GM18498 (cell line): Measurements from ENCODE around the gene ABTB2.
A peak's percentile ranks its signal among the peaks of the same experiment; 100 is the strongest.

ENCODE experiments used
- ATAC-seq: cut with Tn5 transposase; IDR thresholded peaks from one replicate; pipeline ENCODE4 v1.9.1; 2021; ENCODE audit warnings: mild to moderate bottlenecking, moderate library complexity; ENCODE audit not compliant: unreplicated experiment

The ABTB2 gene

DNA sequence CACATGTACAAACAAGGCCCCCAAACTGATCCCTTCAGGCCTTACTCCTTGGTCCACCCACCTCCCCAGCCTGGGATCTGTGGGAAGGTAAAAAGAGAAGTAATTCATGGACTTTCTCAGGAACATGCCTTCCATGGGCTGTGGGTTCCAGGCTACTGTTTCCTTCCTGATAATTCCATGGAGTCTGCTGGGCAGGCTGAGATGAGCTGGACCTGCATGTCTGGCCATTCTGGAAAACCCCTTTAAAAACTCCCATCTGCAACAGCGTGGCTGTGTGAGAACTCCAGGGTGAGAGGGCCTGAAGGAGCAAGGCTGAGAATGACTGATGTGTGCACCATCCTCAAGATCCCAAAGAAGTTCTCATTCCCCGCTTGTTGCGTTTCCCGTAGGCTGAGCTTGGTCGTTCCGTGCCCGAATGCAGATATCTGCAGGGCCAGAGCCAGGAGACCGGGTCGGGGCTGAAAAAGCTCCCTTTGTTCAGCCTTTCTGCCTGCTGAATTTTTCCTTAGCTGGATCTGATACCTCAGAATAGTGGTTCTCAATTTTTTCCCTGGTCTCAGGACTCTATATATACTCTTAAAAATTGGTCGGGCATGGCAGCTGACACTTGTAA lies 179.5 kb downstream of the ABTB2 start:
- no peak for ATAC-seq

DNA sequence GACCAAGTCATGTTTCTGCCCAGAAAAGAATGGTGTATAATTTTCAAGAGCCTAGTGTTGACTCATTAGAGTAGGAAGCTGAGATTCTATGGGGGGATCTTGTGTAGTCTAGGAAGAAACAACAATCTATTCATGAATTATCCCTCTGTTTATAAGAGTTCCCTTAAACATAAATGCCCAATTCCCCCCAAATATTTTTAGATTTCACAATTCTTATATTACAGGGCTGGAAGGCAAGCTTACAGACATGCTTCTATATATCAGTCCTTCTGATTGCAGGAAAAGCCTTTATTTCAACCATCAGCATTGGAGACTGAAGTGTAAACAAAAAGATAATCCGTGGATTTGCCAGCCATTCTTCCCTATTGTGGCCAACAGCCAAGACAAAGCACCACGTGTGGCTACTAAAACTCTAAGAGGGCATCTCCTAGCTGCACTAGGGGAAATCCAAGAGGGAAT lies 181.0 kb downstream of the ABTB2 start:
- no peak for ATAC-seq

DNA sequence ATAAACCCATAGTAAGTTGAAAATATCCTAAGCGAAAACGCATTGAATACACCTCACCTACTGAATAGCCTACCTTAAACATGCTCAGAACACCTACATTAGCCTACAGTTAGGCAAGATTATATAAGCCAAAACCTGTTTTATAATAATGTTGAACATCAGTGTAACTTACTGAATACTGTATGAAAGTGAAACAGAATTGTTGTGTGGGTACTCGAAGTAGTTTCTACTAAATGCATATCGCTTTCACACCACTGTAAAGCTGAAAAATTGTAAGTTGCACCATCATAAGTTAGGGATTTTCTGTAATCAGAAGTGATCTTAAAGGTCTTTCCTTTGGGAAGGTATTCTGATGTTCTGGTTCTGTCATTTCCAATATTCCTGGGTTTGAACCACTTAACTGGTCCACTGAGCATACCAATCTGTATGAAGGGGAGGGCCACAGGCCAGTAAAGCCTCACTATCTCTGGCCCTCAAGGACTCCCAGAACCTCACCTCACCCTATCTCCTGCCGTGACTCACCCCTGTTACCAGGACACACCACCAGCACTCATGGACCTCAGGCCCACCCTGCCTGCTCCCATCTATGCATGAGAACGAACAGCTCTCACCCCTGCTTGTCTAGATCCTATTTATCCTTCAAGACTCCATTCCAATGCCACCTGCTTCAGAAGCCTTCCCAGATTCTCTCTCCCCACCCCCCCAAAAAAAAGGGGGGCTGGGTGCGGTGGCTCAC lies 182.4 kb downstream of the ABTB2 start:
- ATAC-seq: peak; percentile 56

DNA sequence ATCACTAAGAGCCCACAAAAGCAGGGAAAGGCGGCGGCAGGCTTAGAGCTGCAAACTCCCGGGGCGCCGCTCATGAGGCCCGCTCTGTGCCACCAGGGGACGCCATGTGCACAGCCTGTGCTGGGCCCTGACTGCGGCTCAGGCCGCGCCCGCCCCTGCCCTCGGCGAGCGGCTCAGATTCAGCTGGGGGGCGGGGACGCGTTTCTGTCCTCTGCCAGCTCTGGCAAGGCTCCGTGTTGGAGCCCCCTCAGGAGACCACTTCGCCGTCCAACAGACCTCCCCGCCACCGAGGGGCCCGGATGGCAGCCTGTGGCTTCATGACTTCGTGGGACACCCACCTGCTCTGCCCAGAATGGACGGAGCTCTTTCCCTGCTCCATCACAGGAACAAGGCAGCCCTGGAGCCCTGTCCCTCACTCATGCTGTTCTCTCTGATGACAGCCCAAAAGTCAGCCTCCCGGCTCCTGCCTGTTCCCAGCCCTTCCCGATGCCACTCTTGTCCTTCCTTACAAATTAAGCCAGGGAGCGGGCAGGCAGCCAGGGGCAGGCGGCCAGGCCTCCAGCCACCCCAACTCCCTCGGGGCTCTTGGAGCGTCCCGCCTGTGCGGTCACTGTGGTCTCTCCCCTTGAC lies 183.3 kb downstream of the ABTB2 start:
- peak; percentile 85 for ATAC-seq

DNA sequence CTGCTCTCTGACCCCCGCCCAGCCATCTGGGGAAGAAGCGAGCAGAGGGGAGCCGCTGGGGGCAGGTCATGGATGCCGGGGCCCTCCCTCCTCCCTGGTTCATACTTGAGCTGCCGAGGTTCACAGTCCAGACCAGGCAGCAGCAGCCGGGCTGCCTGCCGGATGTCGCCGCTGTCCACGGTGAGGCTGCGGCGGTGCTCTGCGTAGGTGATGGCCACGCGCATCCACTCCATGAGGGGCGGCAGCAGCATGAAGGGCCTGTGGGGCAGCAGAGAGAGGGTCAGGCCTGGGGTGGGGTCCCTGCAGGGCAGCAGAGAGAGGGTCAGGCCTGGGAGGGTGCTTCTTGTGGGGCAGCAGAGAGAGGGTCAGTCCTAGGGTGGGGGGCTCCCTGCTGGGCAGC lies 184.8 kb downstream of the ABTB2 start:
- ATAC-seq: no peak

DNA sequence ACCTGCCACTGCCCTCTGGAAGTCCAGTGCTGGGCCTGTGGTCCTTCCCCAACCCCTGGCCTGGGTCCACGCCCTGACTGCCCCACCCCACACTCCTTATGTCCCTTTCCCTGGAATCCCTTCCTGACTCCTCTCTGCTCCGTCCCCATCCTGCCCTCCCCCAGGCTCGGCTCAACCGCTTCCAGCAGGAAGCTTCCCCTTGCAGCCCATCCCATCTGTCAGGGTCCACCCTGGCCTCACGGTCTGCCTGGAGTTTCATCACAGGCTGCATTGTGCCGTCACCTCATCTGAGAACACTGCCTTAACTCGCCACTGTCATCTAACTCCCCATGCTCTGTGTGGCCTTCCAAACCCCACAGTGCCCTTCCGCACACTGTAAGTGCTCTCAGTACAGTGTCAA lies 188.1 kb downstream of the ABTB2 start:
- ATAC-seq: no peak

DNA sequence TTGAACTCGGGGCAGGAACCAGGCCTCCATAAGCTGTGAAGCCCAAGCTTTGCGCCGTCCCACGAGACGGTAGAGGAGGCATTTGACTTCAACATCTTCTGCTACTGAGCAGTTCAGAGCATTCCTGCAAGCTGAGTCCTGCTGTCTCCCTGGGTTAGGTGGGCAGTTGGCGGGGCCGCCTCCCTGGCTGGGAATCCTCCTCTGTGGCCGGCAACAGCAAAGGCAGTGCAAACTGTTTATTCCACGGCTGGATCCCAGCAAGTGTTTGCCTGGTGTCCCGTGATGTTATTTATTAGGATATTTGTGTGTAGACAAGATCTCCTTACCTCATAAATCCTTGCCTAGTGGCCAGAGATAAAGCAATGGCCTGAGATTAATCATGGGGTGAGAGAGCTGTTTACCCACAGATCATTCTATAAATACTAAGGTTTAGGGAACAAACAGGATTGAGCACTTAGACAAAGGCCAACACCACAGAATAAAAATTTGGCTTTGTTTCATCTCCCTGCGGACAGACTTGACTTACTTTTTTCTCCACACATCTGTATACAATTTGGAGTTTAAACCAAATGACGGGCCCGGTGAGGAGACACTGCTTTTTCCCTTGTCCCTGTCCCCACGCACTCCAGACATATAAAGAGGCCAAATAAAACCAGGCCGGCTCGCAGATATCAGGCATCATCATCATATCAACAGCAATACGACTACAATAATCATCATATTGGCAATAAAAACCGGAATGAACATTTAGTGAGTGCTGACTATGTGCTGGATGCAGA lies 189.0 kb downstream of the ABTB2 start:
- no peak for ATAC-seq

DNA sequence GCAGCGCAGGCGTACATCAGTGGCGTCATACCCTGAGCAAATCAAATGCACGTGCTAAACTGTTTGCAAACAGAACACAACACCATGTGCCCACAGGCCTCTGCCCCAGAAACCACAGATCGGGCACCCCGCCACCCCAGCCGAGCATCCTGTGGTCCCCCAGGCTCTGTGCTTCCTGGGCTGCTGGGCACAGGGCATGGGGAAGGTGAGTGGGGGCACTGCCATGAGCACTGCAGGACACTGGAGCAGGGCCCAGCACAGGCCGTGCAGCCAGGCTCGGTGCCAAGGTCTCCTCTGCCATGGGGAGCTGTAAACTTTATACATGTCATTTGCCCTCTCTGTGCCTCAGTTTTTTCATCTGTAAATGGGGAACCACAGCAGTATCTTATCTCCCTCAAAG lies 189.8 kb downstream of the ABTB2 start:
- ATAC-seq: no peak

DNA sequence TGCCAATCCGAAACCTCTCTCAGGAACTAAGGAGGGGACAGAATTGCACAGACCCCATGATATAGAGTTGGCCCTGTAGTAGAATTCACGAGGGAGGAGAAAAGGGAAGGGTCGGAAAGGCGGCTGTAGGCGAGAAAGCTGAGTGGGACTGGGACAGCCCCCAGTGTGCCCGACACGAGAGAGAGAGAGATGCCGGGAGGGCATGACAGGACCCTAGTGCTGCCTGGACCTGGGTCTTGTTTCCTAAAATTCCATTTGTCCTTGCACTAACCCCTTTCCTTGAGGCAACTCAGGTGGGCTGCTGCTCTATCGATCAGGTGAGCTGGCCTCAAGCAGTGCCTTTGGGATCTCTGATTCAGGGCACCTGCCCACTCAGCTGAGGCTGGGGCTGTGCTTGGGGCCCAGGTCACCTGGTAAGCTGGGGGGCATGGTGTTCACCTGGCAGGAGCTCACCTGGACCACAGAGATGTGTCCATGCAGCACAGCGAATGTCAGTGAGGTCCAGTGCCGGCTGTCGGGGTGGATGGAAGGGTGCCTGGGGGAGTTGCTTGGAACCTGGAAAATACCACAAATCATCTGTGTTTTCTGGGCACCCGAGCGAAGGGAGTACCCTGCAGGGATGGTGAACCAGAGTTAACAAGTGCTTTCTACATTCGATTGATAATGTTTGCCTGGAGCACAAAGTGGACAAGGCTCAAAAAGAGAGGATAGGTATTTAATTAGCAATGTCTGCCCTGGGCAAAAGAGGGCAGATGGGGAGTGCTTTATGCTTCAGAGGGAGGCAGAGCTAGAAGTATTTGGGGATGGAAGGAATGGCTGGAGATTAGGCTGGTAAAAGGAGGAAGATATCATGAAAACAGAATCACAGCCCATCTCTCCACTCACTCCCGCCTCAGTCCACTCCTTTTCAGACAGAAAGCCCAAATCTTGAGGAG lies 190.7 kb downstream of the ABTB2 start:
- ATAC-seq: no peak

DNA sequence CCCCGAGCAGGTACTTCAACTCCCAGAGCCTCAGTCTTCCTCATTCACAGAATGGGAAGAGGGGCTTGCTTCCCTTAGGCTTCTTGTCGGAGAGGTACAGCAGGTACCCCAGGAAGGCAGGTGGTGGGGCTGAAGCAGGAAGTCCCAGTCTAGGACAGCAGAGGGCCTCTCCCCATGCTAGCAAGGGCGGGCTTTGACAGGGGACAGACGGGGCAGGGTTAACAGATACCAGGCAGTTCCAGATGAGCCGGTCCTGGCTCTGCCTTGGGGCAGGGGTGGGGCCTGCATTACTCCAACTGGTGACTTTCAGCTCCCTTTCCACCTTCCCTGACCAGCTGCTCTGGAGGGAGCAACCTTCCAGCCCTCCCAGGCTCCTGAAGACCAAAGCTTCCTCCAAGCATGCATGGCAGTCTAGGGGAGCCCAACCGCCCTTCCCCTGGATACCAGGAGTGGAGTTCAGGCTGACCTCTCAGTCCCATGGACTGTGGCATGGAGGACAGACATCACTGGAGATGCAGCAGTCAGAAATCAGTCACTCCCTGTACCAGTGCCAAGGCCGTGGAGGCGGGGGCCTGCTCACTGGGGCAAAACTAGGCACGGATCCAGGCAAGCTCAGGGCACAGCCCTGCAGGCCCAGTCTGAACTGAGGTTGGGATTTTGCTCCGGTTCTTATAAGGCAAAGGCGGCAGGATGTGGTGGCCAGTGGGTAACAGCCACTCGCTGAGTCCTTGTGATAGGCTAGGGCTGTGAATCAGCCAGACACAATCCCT lies 191.8 kb downstream of the ABTB2 start:
- ATAC-seq: no peak

DNA sequence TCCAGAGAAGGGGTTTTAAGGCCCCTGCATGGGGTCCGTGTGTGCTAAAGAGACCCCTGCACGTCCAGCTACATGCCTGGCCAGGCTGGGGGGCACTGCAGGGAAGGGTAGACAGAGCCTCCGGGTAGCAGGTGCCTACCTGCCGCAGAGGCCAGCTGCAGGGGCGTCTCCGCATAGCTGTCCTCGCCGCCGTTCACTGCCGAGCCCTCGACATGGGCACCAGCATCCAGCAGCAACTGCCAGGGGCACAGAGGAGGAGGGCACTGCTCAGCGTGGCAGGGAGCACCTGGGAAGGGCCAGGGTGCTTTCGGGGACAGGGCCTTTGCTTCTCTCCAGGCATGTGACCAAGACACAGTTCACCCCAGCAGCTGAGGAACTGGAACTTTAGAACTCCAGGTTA lies 192.7 kb downstream of the ABTB2 start:
- no peak for ATAC-seq

DNA sequence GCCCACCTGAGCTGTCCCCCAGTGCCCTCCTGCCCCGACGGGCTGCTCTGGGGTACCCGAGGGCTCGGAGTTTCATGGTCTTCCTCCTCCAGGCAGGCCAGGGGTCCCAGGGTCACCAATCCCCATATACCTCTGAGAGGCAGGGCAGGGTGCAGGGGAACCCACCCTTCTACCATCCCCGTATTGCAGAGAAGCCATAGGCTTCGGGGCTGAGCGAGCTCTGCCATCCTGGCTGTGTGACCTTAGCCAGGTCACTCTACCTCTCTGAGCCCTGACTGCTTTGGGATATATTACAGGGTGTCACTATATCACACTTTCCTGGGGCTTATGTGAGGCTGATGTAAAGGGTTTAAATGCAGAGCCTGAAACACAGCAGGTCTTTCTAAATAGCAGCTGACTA lies 195.0 kb downstream of the ABTB2 start:
- no peak for ATAC-seq

DNA sequence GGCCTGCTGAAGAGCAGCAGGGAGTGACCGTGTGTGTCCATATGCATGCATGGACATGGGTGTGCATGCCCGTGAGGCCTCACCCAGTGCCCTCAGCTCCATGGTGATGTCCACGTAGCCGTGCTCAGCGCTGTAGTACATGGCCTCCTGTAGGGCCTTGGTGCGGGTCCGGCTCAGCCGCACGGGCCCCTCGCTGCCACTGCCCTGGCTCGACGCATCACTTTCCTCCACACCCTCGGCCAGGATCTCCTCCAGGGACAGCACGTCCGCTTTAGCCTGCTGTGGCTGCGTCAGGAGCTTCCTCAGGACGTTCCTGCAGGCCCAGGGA lies 195.4 kb downstream of the ABTB2 start:
- no peak for ATAC-seq

DNA sequence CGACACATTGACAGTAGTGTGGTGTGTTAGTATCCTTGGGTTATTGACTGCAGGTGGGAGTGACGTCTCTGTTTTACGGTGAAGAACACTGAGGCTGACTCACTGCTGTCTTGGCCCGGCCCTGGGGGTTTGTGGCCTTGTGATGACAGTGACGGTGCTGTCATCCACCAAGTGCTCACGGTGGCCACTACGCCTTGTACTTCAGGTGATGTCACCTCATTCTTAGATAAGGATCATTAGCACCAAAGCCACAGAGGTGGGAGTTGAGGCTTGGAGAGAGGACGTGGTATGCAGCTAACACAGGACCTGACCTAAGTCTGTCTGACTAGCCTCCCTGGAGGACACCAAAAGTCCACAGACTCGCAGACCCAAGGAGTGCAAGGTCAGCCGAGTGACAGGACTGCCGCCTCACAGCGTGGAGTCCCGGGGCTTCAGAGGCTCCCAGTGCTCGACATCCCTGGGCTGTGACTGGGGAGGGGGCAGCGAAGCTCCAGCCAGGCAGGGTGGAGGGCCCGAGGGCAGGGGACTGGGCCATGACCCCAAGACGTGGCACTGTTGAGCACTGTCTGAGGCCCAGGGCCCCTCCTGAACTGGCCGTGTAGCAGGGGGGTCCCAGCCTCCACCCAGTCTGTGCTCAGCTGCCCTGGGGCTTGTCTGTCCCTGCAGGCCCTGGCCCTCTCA lies 195.9 kb downstream of the ABTB2 start:
- no peak for ATAC-seq

DNA sequence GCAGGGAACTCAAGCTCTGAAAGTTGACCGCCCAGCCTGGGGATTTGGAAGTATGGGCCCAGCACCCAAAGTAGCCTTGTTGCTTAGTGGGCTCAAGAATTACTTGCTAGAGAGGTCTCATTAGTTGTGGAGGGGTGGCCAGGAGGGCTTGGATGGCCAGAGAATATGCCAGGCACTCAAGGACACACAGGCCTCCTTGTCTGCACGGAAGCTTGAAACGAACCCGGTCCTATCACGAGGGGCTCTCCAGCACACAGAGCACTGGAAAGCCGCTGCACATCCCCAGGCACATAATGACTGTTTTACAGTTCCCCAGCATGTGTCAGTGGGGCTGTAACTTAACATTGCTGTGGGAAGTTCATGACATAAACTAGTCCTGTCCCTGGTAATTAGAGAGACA lies 196.4 kb downstream of the ABTB2 start:
- ATAC-seq: no peak

DNA sequence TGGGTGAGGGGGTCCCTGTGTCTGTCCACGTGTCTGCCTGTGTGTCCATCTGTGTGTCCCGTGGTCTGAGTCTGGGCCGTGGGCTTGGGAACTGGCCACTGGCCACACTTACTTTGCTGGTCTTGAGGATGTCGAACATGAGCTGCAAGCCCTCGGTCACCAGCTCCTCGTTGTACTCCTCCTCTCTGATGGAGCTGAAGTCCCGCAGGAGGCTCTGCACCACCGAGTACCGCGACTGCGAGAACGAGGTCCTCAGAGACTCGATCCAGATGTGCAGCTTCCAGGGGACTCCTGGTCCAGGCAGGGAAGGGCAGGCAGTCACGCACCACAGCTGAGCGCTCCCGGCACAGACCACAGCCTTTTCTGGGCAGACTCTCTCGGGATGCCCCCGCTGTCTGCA lies 197.0 kb downstream of the ABTB2 start:
- ATAC-seq: no peak

DNA sequence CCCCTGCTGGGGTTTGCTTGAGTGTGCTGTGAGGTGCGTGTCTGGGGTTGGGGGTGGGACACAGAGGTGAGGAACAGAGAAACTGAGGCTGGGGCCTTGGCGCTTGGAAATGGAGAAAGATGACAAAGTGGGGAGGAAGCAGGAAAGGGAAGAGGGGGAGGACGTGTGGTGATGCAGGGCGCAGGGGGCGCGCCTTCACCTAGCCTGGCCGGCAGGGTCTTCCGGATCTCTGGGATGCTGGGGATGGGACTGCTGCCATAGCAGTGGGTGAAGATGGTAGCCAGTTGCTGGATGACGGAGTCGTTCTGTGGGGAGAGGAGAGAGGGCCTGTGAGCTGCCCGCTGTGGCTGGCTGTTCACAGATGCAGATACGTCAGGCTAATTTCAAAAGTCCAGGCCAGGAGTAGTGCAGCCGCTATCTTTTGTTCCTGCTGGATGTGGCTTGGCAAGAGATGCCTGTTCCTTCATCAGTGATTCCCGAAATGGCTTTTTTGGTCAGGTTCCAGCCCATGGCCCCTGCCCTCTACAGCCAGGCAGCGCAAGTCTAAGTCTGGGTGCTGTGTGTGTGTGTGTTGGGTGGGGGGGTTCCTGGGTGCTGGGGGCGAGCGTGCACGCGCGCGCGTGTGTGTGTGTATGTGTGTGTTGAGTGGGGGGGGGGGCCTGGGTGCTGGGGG lies 197.6 kb downstream of the ABTB2 start:
- ATAC-seq: no peak

DNA sequence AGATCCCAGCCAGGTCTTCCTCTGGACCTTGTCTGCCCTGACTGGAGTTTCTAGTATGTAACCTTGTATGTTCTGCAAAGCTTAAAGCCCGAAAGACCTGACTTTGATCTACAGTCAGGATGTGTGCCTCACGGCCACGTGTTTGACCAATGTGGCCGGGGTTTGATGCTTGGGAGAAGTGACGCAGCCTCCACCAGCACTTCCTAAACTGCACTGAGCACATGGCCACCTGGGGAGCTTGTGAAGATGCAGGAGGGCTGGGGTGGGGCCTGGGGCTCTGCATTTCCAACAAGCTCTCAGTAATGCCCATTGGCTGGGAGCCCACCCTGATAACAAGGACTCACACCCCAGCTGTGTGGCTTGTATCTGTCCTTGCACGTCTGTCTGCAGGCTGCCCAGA lies 199.1 kb downstream of the ABTB2 start:
- no peak for ATAC-seq

DNA sequence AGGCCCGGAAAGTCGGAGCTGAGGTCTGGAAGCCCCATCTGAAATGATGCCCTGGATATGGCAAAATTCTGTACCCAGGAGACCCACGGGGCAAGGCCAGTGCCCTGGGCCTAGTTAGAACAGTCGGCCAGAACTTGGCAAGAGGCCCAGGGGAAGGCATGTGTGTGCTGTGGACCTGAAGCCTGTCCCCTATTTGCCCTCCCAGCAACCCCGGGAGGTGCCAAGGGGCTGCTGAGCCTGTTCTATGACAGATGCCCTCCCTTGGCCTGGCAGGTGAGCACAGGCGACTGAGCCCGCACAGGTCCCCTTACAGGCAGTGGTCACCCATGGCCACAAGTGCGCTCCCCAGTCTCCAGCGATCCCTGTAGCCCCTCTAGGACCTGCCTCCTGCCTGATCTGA lies 200.6 kb downstream of the ABTB2 start:
- no peak for ATAC-seq
